Breast epithelium (tissue), 4 donors: ENCODE measurements around the gene CCDC149. TPM values are rescaled to one million over a fixed set of nuclear protein-coding genes. Genes with fewer than 3 reads are reported as not detected.

ENCODE experiments used
- DNase-seq, 2 donors: peaks; one replicate each; pipeline ENCODE4 v3.0.0-alpha.2; 2019; ENCODE audit warnings: low spot score in 2 of 2
- H3K27ac ChIP-seq, 2 donors: fragments of 200-600 bp; sonication (generic) in 1 of 2; one replicate each; pipeline ENCODE4 v1.5.1; 2016 to 2019; ENCODE audit warnings: mild to moderate bottlenecking in 1 of 2
- H3K27me3 ChIP-seq, 2 donors: fragments of 200-600 bp; sonication (generic) in 1 of 2; one replicate each; pipeline versions ENCODE4 v1.5.1 to v1.6.0; 2017 to 2019; ENCODE audit warnings: control low read depth in 1 of 2, mild to moderate bottlenecking in 1 of 2
- H3K36me3 ChIP-seq: fragments of 200-600 bp; one replicate; pipeline ENCODE4 v1.5.1; 2019
- H3K4me1 ChIP-seq, 2 donors: fragments of 200-600 bp; sonication (generic); one replicate each; pipeline ENCODE4 v1.5.1; 2016 to 2019; ENCODE audit warnings: control low read depth in 1 of 2
- H3K4me3 ChIP-seq, 3 donors: fragments of 200-600 bp; sonication (generic); 1 replicate in 2 of 3; 2 replicates in 1 of 3; pipeline ENCODE4 v1.5.1; 2016 to 2019; ENCODE audit warnings: mild to moderate bottlenecking in 3 of 3, moderate library complexity in 2 of 3
- H3K9me3 ChIP-seq, 2 donors: fragments of 200-600 bp; sonication (generic) in 1 of 2; one replicate each; pipeline ENCODE4 v1.5.1; 2016 to 2019; ENCODE audit warnings: control low read depth in 1 of 2
- CTCF ChIP-seq, 3 donors: fragments of 450-650 bp; IDR thresholded peaks; one replicate each; pipeline ENCODE4 v1.5.1; 2016 to 2017; ENCODE audit warnings: antibody characterized with exemption in 3 of 3, mild to moderate bottlenecking in 3 of 3, moderate library complexity in 3 of 3
- POLR2A ChIP-seq: fragments of 450-650 bp; IDR thresholded peaks from one replicate; pipeline ENCODE4 v1.6.1; 2016; ENCODE audit warnings: antibody characterized with exemption, mild to moderate bottlenecking, moderate library complexity
- POLR2AphosphoS5 ChIP-seq, 3 donors: sonication (generic); formaldehyde crosslinking; IDR thresholded peaks; one replicate each; pipeline ENCODE4 v1.6.1; 2017; ENCODE audit warnings: antibody characterized with exemption in 3 of 3
- intact Hi-C: fragments of 100-400 bp; cut with DNase I; formaldehyde crosslinking; loops from one replicate; pipeline ENCODE4 v1.15.1; 2023; ENCODE audit warnings: low total_unique reads
- total RNA-seq, 3 donors: library from RNA; depleted of rRNA; stranded (reverse); fragments of >200 nt; gene quantifications; one replicate each; pipeline ENCODE4 v1.1.0, GENCODE V29; 2016

Gene CCDC149
- total RNA-seq, 3 donors from 2014 or later: 15.8 to 21.0 (median 18.6) TPM

GRCh38 chr4:24949970-24950369 is 37.1 kb upstream of the CCDC149 start:
- DNase-seq: no peak
- Histone ChIP-seq H3K27me3 (no peaks in the 10 kb centered on the region), H3K4me3 (no peak overlapping the region), H3K36me3 (no peaks in the 10 kb centered on the region), H3K4me1 (no peaks in the 10 kb centered on the region), H3K27ac (no peak overlapping the region), H3K9me3 (peaks cover 0 to 8% of the 10 kb centered on the region in 2 donors)
- intact Hi-C loops: no loop called here
- TF ChIP-seq CTCF (IDR thresholded peaks at IDR 0.05) (no peak), POLR2AphosphoS5 (IDR thresholded peaks at IDR 0.05) (no peak)

- no peak overlapping the region for H3K4me3 ChIP-seq
- TF ChIP-seq POLR2AphosphoS5 (IDR thresholded peaks at IDR 0.05) (no peak), POLR2A (no peak), CTCF (IDR thresholded peaks at IDR 0.05) (no peak)
- intact Hi-C loops: no loop called here
Measured at GRCh38 chr4:24937917-24938281, 25.1 kb upstream of the CCDC149 start.

GRCh38 chr4:24937176-24937916 is 24.5 kb upstream of the CCDC149 start:
- no peak for TF ChIP-seq POLR2A
- no peak for TF ChIP-seq POLR2AphosphoS5 (IDR thresholded peaks at IDR 0.05)
- TF ChIP-seq CTCF (IDR thresholded peaks at IDR 0.05): no peak
- Histone ChIP-seq H3K36me3 (no peaks in the 10 kb centered on the region), H3K4me3 (no peak overlapping the region), H3K9me3 (peaks cover 10 to 18% of the 10 kb centered on the region in 2 donors), H3K27ac (no peak overlapping the region), H3K4me1 (no peaks in the 10 kb centered on the region), H3K27me3 (no peaks in the 10 kb centered on the region)
- no peak for DNase-seq
- intact Hi-C loops: no loop called here

More at GRCh38 chr4:24937917-24938281, 25.1 kb upstream of the CCDC149 start:
- no peak overlapping the region for H3K27ac ChIP-seq
- peaks cover 10 to 18% of the 10 kb centered on the region in 2 donors for H3K9me3 ChIP-seq
- DNase-seq: no peak
- no peaks in the 10 kb centered on the region for H3K4me1 ChIP-seq
- no peaks in the 10 kb centered on the region for H3K27me3 ChIP-seq
- H3K36me3 ChIP-seq: no peaks in the 10 kb centered on the region

GRCh38 chr4:24935856-24936255 is 23.0 kb upstream of the CCDC149 start:
- intact Hi-C loops: no loop called here
- TF ChIP-seq POLR2A: no peak
- no peak for TF ChIP-seq POLR2AphosphoS5 (IDR thresholded peaks at IDR 0.05)
- TF ChIP-seq CTCF (IDR thresholded peaks at IDR 0.05): no peak
- Histone ChIP-seq H3K27ac (no peak overlapping the region), H3K4me1 (no peaks in the 10 kb centered on the region), H3K9me3 (peaks cover 10 to 18% of the 10 kb centered on the region in 2 donors), H3K27me3 (no peaks in the 10 kb centered on the region), H3K4me3 (no peak overlapping the region), H3K36me3 (no peaks in the 10 kb centered on the region)
- no peak for DNase-seq

GRCh38 chr4:24934311-24934710 is 21.5 kb upstream of the CCDC149 start:
- H3K9me3 ChIP-seq: peaks cover 10 to 18% of the 10 kb centered on the region in 2 donors
- no peak overlapping the region for H3K27ac ChIP-seq

More at GRCh38 chr4:24934311-24934710, 21.5 kb upstream of the CCDC149 start:
- DNase-seq: no peak
- Histone ChIP-seq H3K36me3 (no peaks in the 10 kb centered on the region), H3K4me1 (no peaks in the 10 kb centered on the region), H3K4me3 (no peak overlapping the region), H3K27me3 (no peaks in the 10 kb centered on the region)
- TF ChIP-seq POLR2AphosphoS5 (IDR thresholded peaks at IDR 0.05) (no peak), POLR2A (no peak), CTCF (IDR thresholded peaks at IDR 0.05) (no peak)
- intact Hi-C loops: no loop called here
